A204.1 (cell line): ENCODE measurements around the gene KIAA0408.
A peak's percentile ranks its signal among the peaks of the same experiment; 100 is the strongest.

Experiments used
- FAIRE-seq: peaks from 2 replicates; lab custom pipeline; 2012; peaks lifted over from hg19 to GRCh38; lab: Jason Lieb, UNC

The KIAA0408 gene

DNA sequence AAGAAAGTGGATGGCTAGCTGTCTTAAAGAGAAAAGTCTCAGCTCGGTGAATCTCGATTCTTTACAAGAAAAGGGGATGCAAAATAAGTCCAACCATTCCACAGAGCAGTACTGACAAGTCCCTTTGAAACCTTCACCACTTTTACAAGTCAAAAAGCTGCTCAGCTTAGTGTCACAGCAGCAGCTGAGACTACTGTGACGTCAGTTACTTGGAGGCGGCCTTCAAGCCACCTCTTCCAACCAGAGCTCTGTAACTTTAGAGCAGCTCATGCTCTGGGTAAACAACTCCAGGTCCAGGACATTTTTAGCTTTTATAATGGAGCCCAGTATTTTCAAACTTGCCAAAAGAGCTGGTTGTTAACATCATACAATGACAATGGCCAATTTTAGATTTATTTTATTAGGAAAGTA is at the start of gene KIAA0408:
Gene KIAA0408 (minus strand): TSS at position 159 of the 411 bp plus-strand sequence. CDS start 5,408 bp downstream, outside the sequence.
- no peak for FAIRE-seq

DNA sequence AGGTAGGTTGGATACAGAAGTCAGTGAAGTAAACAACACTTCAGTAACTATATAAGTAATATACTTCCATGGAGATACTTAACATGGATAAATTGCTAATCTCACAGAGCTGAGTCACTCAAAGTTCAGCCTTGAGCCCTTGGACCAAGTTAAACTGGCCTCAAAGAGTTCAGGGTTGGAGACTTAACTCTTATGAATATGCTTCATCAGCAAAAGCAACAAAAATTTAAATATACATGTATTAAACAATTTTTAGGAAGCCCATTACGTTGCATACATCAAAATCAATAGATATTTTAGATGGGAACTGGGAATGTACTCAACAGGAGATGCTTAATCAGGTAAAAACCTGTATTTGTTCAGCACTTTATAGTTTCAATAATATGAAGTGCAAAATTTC is 47.7 kb upstream of the KIAA0408 start:
- no peak for FAIRE-seq

DNA sequence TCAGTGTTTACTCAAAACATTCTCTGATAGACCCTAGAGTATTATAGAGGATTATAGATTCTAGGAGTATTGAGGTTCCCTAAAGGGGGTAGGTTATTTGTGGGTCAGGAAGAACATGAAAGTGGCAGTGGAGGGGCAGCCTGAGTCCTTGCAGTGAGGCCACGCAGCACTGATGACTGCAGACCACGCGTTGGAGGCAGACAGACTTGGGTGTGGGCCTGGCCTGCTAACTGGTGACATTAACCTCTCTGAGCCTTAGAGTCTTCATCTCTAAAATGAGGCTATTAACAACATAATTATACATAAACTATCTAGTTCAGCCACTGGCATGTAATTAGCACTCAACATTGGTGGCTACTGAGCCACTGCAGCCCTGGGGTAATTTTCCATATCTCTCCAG is 43.8 kb upstream of the KIAA0408 start:
- no peak for FAIRE-seq

DNA sequence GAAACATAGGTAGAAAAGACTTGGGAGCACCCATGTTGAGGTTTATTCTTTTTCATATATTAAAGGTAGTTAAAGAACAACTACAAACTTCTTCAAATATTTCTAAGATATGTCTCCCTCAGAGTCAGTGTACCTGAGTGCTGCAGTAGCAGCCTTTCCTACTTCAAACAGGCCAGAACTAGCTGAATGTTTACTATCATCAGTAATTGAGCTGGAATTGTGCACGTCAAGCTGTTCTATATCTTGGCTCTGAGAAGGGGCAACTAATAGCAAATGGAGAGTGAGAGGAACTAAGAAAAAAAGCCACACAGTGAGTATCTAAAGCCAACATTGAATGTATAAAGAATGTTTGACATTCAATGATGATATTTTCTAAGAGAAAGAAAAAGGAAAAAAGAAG is 38.2 kb upstream of the KIAA0408 start:
- no peak for FAIRE-seq

DNA sequence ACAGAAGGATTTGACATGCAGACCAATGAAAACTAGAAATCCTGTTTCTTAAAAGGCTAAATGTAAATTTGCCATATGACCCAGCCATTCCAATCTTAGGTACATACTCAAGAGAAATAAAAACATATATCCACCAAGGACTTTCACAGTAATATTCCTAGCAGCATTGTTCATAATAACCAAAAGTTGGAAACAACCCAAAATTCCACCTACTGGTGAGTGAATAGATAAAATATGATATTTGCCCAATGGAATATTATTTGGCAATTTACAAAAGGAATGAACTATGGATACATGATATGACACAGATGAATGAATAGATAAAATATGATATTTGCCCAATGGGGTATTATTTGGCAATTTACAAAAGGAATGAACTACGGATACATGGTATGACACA is 37.3 kb upstream of the KIAA0408 start:
- FAIRE-seq, result no peak

DNA sequence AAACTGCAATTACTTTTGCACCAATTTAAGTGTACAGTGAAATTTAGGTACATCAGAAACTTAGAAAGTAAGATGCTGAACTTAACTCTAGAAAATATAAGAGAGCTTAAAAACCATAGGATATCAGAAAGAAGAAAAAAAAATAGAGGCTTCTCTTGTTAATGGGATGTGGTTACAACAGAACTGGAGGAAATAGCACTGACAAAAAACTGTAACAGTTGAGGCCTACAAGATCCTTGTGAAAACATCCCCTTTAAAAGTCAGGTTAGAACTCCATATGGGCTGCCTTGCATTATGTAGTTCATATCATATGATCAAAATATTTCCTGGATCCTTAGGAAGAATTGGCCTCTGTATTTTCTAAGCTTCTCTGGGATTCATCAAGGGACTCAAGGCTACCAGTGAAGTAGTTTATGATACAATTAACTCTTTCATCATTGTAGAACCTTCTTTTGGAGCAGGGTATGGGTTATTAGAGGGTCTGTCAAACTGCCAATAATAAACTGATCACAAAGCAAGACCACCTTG is 35.1 kb upstream of the KIAA0408 start:
- FAIRE-seq, result no peak

DNA sequence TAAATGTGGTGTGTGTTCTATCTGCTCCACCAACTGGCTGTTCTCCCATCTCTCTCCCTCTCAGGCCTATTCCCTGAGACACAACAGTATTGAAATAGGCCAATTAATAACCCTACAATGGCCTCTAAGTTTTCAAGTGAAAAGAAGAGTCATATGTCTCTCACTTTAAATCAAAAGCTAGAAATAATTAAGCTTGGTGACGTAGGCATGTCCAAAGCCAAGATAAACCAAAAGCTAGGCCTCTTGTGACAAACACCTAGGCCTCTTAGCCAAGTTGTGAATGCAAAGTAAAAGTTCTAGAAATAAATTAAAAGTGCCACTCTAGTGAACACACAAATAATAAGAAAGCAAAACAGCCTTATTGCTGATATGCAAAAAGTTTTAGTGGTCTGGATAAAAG is 30.1 kb upstream of the KIAA0408 start:
- FAIRE-seq, result no peak

DNA sequence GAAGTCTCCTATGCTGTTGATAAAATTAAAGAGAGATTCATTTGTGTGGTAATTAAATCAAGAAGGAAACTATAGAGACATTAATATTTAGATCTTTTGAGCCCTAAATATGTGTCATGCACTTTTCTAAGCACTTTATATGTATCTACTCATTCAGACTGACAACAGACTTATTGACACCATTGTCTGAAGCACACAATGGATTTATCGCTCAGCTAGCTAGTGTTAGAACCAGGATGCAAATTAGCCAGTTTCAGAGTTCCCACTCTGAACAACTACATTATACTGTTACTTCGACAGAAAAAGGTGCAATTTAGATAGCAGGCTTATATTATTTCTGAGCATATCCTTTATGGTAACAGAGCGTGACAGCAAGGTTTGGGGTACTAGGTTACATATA is 27.7 kb upstream of the KIAA0408 start:
- no peak for FAIRE-seq

DNA sequence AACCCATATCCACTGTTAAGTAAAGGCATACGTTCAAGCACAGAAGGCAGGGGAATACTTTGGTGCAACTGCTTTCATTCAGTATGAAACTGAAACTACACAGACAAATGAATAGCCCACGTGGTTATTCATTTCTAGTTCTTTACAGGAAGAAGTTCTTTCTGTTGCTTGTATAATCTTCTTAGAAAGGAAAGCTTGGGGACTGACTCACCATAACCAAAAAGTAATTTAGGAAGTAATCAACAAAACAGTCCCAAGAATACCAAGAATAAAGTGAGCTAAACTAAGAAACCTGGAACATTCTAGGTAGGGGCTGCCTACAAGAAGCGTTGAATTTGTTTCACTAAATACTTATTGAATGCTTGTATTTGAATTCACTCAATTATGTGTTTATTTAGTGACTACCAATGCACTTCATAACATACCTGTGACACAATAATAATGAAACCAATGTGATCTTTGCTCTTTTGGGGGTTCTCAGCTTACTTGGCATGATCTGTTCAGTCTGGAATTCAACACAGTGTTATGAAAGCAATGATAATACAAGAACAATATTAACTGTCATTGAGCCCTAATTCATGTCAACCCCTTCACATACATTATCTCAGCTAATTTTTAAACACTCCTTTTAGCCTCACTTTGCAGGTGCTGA is 25.1 kb upstream of the KIAA0408 start:
- FAIRE-seq, result no peak

DNA sequence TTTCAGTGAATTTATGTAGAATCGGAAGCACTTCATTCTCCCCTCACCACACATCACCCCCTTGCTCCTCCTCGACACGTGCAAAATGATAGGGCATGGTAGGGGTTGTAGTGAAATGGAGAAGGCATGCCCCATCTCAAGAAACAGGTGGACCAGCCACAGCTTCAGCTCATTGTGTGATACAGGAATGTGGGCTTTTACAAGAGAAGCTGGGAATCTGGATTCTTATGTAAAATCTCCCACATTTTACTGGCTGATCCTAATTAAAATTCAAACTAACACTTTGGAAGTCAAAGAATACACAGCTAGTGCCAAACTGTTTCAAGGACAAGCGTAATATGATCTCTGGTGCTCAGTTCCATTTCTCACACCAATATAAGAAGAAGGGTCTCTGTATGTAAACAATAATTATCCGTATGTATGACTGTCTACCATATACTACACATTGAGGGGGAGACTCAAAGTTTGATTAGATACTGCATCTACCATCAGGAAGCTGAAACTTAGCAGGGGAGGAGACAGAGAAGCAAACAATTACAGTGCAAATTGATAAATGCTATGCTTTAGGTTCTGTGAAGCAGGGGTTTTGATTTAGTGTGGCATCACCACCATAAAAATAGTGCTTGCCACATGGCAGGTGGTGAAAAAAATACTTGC is 24.3 kb upstream of the KIAA0408 start:
- FAIRE-seq, result no peak

DNA sequence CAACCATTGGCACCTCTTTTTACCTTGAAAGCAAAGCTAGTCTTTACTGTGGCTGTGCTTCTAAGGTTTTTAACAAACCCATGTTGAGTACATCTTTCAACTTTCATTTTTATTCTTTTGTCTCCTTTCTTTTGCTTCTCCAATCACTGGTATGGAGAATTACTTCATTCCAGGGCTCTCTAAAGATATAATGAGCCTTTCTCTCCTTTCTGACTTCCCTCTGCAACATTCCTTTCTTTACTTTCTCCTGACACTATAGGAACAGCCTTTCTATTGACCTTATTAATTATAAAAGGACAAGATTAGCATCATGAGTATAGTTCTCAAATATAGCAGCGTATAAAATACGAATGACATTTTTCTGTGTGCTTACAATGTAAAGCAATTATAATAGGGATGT is 23.1 kb upstream of the KIAA0408 start:
- FAIRE-seq, result no peak

DNA sequence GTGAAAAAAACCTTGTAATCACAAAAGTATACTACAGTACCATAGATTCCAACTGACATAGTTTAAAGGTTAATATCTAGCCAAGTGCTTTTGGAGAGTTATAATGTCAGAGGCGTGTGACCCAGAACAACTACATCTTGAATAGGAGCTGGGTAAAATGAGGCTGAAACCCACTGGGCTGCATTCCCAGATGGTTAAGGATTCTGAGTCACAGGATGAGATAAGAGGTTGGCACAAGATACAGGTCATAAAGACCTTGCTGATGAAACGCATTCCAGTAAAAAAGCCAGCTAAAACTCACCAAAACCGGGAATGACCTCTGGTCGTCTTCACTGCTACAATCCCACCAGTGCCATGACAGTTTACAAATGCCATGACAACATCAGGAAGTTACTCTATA is 22.4 kb upstream of the KIAA0408 start:
- no peak for FAIRE-seq

DNA sequence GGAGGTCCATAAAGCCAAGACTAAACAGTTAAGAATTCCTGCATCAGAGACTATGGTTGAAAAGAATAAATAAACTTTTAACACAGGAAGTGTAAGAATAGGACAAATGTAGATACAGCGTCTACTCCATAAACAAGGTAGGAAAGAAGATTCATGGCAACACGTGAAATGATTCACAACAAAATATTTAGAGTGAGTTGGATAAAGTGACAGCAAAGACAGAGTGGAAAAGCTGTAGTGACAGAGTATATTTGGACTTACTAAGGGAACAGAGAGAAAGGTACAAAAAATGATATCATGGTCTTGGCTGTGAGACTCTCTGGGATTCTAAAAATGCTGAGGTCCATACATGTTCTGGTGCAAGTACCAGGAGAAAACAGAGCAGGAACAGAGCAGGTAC is 21.9 kb upstream of the KIAA0408 start:
- FAIRE-seq, result no peak

DNA sequence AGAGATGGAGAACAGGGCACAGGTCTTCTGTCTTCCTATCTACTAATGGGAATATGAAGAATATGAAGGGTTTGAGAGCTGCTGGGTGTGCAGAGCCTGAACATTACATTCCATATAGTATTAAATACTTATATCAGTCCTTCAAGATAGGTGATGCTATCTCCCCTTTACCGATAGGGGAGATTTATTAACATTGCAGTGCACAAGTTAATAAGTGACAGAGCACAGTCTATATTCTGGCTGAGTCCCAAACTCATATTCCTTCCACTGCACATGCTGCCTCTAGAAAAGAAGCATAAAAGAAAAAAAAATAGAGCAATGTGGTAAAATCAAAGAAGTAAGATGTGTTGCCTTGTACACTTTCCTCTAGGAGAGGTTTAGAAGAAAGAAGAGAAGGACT is 18.5 kb upstream of the KIAA0408 start:
- FAIRE-seq, result no peak

DNA sequence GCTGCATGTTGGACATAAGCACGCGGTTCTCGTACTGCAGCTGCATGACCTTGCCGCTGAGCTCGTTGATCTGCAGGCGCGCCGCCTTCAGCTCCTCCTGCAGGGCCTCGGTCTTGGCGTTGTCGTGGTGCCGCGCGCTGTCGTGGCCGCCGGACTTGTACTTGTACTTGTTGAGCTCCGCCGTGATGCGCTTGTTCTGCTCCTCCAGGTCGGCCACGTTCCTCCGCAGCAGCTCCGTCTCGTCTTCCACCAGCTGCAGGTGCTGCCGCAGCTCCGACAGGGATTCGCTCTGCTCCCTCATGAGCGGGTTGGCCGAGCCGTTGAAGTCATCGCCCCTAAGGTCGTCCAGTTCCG is 16.6 kb upstream of the KIAA0408 start:
- FAIRE-seq, result no peak

DNA sequence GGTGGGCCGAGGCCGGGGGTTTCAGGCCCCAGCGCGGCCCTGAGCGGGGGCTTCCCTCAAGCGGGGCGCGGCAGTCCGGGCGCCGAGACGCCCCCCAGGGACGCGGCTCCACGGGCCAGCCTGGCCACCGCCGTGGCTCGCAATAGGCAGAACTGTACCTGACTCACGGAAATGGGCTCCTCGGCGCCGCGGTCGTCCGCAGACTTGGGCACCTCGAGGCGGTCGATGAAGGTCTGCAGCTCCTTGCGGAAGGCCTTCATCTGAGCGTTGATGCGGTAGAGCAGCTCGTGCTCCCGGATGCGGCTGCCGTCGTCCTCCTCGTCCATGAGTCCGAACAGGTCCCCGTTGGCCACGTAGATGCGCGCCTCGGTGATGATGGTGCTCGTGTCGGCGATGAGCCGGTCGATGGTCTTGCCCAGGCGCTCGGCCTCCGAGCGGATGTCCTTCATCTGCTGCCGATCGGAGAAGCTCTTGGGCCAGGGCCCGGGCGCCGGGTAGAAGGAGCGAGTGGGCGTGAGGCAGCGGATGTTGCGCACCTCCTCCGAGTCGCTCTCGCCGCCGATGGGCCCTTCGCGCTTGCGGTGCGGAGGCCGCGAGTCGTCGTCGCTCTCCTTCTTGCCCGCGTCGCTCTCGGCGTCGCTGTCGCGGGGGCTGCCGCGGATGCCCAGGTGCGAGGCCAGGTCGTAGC is 16.1 kb upstream of the KIAA0408 start:
- no peak for FAIRE-seq

DNA sequence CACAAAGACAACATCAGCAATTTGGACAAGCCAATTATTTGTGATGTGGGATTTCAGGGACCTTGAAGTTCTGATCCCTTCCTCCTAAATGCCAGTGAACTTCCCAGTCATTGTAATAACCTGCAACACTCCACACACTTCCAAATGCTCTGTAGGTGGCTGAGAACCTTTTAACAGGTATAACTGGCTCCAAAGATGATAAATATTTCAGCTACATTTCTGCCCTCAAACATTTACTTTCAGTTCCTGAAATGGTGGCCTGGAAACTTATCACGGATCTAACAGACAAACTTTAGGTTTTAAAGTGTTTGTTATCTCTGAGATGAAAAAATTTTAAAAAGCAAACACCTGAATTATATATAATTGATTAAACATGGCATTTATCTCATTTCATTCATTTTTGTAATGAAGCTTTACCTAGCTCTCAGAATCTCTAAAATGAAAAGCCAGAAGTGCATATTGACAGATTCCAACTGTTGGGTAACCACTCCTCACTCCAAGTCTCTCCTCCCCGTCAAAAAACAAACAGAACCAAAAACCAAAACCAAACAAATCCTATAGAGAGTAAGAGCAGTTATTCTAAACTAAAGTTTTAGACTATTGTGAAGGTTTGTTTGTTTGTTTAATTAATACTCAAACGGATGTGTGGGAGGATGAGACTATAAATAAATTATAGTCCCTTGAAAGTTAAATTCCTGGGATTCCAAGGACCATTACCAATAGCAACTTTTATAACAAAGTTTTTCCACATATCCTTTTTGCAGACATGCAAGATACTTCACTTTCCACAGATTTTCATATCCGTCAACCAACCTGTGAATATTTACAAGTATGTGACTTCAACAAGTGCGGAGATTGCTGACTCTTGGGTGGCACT is 12.4 kb upstream of the KIAA0408 start:
- no peak for FAIRE-seq

DNA sequence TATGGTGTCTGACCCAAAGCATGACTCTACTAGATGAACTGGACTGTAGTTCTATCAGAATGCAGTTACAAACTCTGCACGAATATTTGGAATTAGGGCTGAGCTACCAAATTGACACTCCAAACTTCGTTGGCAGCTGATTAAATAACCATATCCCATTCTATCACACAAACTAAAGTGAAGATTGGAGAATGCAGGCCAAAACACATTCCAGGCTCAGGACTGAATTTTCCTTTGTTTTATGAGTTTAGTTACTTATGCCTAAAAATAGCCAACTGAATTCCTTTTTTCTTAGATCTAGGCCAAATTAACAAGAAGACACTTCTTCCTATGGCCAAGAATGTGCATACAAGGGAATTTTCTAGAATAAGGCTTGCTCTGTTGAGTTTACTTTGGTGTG is 9.7 kb upstream of the KIAA0408 start:
- no peak for FAIRE-seq

DNA sequence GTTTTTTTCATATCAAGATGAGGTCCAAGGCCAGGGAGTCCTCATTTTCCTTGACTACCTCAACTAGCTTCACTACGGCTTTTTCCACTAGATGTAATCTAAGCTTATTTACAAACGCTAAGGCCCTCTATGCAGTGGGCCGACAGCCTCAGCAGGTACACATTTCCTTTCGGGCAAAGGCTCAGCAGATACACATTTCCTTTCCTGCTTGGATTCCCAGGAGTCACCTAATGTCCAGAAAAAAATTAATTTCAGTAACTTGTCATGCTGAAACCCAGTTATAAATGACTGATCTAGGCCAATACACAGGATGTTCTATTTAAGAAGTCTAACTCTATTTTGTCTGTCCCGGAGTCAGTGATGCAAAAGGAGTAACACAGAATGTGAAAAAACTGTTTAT is 7.2 kb upstream of the KIAA0408 start:
- no peak for FAIRE-seq

DNA sequence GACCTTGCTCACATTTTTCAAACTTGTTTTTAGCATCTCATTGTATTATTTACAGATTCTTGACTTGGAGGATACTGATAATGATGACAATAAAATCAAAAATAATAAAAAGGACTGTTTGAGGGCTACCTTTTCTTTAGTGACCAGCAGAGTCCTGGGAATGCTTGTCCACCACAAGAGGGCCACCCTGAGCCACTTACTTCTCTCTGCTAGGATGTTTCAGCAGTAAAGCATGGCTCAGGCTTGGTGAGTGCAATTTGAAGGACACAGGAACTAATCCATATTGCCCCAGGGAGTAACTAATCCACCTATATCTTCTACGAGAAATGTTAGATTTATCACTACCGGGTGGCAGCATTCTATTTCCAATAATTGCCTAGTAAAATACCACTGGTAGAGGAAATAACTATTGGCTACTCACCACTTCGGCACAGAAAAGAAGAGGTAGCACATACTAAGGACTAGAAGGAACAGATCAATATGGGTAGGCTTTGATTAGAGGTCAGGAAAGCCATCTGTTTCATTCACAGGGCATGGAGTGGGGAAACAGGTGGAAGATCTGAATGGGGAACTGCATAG is 5.8 kb upstream of the KIAA0408 start:
- peak; percentile 89 for FAIRE-seq

DNA sequence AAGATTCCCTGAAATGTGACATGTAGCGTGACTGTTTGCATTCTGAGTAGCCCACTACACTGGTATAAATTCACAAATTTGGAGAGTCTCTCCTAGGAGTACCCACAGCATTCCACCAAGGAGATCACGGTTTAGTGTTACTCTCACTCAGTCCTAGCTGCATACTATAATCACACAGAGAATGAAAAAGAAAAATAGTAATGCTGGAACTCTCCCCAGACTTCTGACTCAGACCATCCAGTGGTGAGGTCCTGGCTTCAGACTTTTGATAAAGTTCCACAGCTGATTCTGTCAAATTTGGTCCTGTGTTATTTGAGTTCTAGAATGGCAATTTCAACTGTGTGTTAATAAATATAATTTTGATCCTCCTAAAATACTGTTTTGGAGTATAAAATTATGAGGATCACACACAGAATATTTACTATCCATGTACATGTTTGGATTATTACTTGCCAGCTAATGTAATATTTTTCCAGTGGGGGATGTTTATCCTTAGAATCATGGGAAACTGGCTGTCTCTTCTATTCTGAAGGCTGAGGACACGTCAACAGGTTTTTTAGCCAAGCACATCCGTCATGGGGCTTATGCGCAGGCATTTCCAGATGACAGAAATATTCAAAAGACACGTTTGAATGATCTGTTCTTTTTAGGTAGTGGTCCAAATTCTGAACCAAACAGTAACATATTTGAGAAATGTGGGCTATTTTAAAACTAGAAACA is 5.1 kb upstream of the KIAA0408 start:
- FAIRE-seq, result no peak

DNA sequence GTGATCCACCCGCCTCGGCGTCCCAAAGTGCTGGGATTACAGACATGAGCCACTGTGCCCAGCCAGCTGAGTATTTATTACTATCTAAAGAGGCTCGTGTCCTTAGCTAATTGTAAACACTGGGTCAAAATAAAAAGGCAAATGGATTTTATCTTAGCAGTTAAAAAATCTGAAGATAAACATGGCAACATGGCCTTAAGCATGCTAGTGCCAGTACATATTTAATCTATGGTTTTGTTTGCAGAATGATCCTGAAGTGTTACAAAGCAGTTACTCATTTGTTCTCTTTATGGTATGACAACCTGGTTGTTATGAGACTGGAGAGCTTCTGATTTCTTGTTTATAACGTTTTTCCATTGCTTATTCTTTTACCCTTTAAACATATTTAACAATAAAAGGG is 3.9 kb upstream of the KIAA0408 start:
- FAIRE-seq, result no peak
